ACHN (cell line): ENCODE data around the gene OPCML.

Experiments
- DNase-seq: peaks from one replicate; pipeline ENCODE4 v3.0.0-alpha.2; 2015
- in situ Hi-C: cut with HindIII; loops from 2 replicates; pipeline ENCODE4 v1.10.0; 2017; ENCODE audit warnings: low sequenced_read_pairs, low pct_ligation_motif_present, low pct_unique_long_range_greater_than_20kb

Gene OPCML

GRCh38 chr11:132540581-132540980 lies 991.7 kb downstream of the OPCML start:
- DNase-seq = no peak
- in situ Hi-C loops = no loop called here

- DNase-seq = no peak
- in situ Hi-C loops = no loop called here
These were observed 992.5 kb downstream of the OPCML start for GRCh38 chr11:132539590-132540368.

- in situ Hi-C loops = no loop called here
- no peak for DNase-seq
These were observed 993.7 kb downstream of the OPCML start for GRCh38 chr11:132538642-132539041.

- in situ Hi-C loops = no loop called here
- no peak for DNase-seq
These were observed 996.5 kb downstream of the OPCML start for GRCh38 chr11:132535830-132536229.

GRCh38 chr11:132531921-132532320 lies 1000.4 kb downstream of the OPCML start:
- no peak for DNase-seq
- in situ Hi-C loops = no loop called here

GRCh38 chr11:132528181-132528580 lies 1004.1 kb downstream of the OPCML start:
- in situ Hi-C loops = no loop called here
- no peak for DNase-seq

GRCh38 chr11:132523929-132524328 lies 1008.4 kb downstream of the OPCML start:
- in situ Hi-C loops = no loop called here
- DNase-seq = no peak

GRCh38 chr11:132520199-132520598 lies 1012.1 kb downstream of the OPCML start:
- in situ Hi-C loops = no loop called here
- DNase-seq = no peak

GRCh38 chr11:132519241-132519815 lies 1013.0 kb downstream of the OPCML start:
- DNase-seq = no peak
- in situ Hi-C loops = no loop called here

GRCh38 chr11:132504501-132505041 lies 1027.7 kb downstream of the OPCML start:
- in situ Hi-C loops = no loop called here

GRCh38 chr11:132501356-132501755 lies 1030.9 kb downstream of the OPCML start:
- no peak for DNase-seq
- in situ Hi-C loops = no loop called here

More at GRCh38 chr11:132504501-132505041, 1027.7 kb downstream of the OPCML start:
- no peak for DNase-seq

GRCh38 chr11:132499661-132500060 lies 1032.6 kb downstream of the OPCML start:
- no peak for DNase-seq
- in situ Hi-C loops = no loop called here

- peak; percentile 39 for DNase-seq
These were observed 1036.0 kb downstream of the OPCML start for GRCh38 chr11:132496341-132496740.

GRCh38 chr11:132493801-132494200 lies 1038.5 kb downstream of the OPCML start:
- in situ Hi-C loops = no loop called here

More at GRCh38 chr11:132496341-132496740, 1036.0 kb downstream of the OPCML start:
- in situ Hi-C loops = no loop called here

GRCh38 chr11:132490978-132491377 lies 1041.3 kb downstream of the OPCML start:
- DNase-seq = no peak
- in situ Hi-C loops = no loop called here

More at GRCh38 chr11:132493801-132494200, 1038.5 kb downstream of the OPCML start:
- no peak for DNase-seq

GRCh38 chr11:132486060-132486459 lies 1046.2 kb downstream of the OPCML start:
- in situ Hi-C loops = no loop called here
- DNase-seq = no peak

- DNase-seq = no peak
- in situ Hi-C loops = no loop called here
These were observed 1057.3 kb downstream of the OPCML start for GRCh38 chr11:132475026-132475425.

GRCh38 chr11:132472411-132473172 lies 1059.7 kb downstream of the OPCML start:
- in situ Hi-C loops = no loop called here
- DNase-seq = no peak

GRCh38 chr11:132471466-132471865 lies 1060.8 kb downstream of the OPCML start:
- in situ Hi-C loops = no loop called here
- no peak for DNase-seq
